ENCODE measurements around the gene LRIG1. TPM values are rescaled to one million over a fixed set of nuclear protein-coding genes. Genes with fewer than 3 reads are reported as not detected.

LRIG1 gene
- total and polyA plus RNA-seq, 10 of the 15 experiments (the other 5 are each of a cell fraction or from before 2014, with no cell fraction given) = 0.84 to 16.4 (median 8.1) TPM

GRCh38 chr3:66531256-66531655 is 30.4 kb upstream of the LRIG1 start:
- H2AFZ ChIP-seq (ENCODE audit: control insufficient read depth, low read depth, low read length) = no peak overlapping the region
- BruUV-seq (replicated peaks) = no TSS peak
- POLR2A ChIA-PET = no interaction called here

More at GRCh38 chr3:66531256-66531655, 30.4 kb upstream of the LRIG1 start:
- Histone ChIP-seq H3K27me3 (replicated peaks in 1 of 2; ENCODE audit: control insufficient read depth in 2 of 2, insufficient read depth in 2 of 2, low read length in 1 of 2) (no peaks in the 10 kb centered on the region; a peak in 1 of 4 replicates), H4K20me1 (ENCODE audit: control insufficient read depth, insufficient read depth) (no peaks in the 10 kb centered on the region), H3K4me2 (ENCODE audit: control insufficient read depth, insufficient read depth) (no peak overlapping the region), H3K27ac (ENCODE audit: control insufficient read depth, insufficient read depth) (no peak overlapping the region), H3K79me2 (ENCODE audit: control insufficient read depth, insufficient read depth, low read length) (no peaks in the 10 kb centered on the region), H3K4me1 (ENCODE audit: control insufficient read depth, insufficient read depth, low read length) (no peaks in the 10 kb centered on the region), H3K4me3 (no peak overlapping the region), H3K9ac (ENCODE audit: control insufficient read depth, insufficient read depth, low read length) (no peak overlapping the region), H3K9me3 (replicated peaks; ENCODE audit: control insufficient read depth, insufficient read depth, low read length) (no peaks in the 10 kb centered on the region), H3K36me3 (ENCODE audit: control insufficient read depth in 2 of 2, insufficient read depth in 2 of 2, low read length in 1 of 2) (no peaks in the 10 kb centered on the region)
- ChIA-PET CTCF (no interaction called here), SMC1A (ENCODE audit: uncharacterized antibody, unreplicated experiment) (no interaction called here), RAD21 (ENCODE audit: unreplicated experiment) (no interaction called here)
- FAIRE-seq (no peak), ATAC-seq (no peak), DNase-seq (ENCODE audit: low read depth, low spot score) (no peak)
- WGBS (ENCODE audit: insufficient coverage, insufficient replicate concordance, low lambda C conversion rate, missing lambda C conversion rate) = 0% methylated on average over 1 of the region's 1 CpG
- intact Hi-C loops (cut with micrococcal nuclease; ENCODE audit: unreplicated experiment) = no loop called here
- in situ Hi-C loops (cut with MboI) = no loop called here
- TF ChIP-seq, protein P1, sequence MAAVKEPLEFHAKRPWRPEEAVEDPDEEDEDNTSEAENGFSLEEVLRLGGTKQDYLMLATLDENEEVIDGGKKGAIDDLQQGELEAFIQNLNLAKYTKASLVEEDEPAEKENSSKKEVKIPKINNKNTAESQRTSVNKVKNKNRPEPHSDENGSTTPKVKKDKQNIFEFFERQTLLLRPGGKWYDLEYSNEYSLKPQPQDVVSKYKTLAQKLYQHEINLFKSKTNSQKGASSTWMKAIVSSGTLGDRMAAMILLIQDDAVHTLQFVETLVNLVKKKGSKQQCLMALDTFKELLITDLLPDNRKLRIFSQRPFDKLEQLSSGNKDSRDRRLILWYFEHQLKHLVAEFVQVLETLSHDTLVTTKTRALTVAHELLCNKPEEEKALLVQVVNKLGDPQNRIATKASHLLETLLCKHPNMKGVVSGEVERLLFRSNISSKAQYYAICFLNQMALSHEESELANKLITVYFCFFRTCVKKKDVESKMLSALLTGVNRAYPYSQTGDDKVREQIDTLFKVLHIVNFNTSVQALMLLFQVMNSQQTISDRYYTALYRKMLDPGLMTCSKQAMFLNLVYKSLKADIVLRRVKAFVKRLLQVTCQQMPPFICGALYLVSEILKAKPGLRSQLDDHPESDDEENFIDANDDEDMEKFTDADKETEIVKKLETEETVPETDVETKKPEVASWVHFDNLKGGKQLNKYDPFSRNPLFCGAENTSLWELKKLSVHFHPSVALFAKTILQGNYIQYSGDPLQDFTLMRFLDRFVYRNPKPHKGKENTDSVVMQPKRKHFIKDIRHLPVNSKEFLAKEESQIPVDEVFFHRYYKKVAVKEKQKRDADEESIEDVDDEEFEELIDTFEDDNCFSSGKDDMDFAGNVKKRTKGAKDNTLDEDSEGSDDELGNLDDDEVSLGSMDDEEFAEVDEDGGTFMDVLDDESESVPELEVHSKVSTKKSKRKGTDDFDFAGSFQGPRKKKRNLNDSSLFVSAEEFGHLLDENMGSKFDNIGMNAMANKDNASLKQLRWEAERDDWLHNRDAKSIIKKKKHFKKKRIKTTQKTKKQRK (IDR thresholded peaks at IDR 0.05; ENCODE audit: low read depth, low read length) = no peak
- TF ChIP-seq BCLAF1 (IDR thresholded peaks at IDR 0.05) (no peak), GATAD2B (conservative IDR thresholded peaks at IDR 0.05; ENCODE audit: low read depth) (no peak), YY1 (IDR thresholded peaks at IDR 0.05; ENCODE audit: low read depth, low read length) (no peak), GABPA (IDR thresholded peaks at IDR 0.05; ENCODE audit: low read depth) (no peak), TCF12 (IDR thresholded peaks at IDR 0.05; ENCODE audit: low read depth, low read length) (no peak), ATF7 (IDR thresholded peaks at IDR 0.05; ENCODE audit: low read depth) (no peak)
